Stimulated activated CD4-positive, alpha-beta T cell treated with anti-CD3 and anti-CD28 coated beads, Interleukin-1b, Interleukin-23, amount 100 ng/mL, for 1 hour (primary cell): ENCODE results near the gene CHAC2.
"Not testable (repeated sequence)": the region's sequence is repeated elsewhere in the genome, so short reads cannot be mapped to it uniquely, and the experiment has no call there.

Source experiments
- DNase-seq, 2 donors: peaks; one replicate each; pipeline ENCODE4 v3.0.0-alpha.2; 2020; ENCODE audit warnings: low read depth in 2 of 2

Gene CHAC2

DNA sequence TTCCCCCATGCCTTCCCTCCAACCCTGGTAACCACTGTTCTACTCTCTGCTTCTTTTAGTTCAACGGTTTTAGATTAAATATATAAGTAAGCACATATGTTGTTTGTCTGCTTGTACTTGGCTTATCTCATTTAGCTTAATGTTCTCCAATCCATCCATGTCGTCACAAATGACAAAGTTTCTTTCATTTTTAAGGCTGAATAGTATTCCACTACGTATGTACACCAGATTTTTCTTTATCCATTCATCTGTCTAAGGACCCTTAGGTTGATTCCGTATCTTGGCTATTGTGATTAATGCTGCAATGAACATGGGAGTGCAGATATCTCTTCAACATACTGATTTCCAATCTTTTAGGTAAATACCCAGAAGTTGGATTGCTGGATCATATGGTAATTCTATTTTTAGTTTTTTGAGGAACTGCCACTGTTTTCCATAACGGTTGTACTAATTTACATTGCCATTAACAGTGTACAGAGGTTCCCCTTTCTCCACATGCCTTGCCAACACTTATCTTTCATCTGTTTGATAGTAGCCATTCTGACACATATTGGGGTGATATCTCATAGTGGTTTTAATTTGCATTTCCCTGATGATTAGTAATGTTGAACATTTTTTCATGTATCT, 11.0 kb downstream of the CHAC2 start:
- DNase-seq, result no peak

DNA sequence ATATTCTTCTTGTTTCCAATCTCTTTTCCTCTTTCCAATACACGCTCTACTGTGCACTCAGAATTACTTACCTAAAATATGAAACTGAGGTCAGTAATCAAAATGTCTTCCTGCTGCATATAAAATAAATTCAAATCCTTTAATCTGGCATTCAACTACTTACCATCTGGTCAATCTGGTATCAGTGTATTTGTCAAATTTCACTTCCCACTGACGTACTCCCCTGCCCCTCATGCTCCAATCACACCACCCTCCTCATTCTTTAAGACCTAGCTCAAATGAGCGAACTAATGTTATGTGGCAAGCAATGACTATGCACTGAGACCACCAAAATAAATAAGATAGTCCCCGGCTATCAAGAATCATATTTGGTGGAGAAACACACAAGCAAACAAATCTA, 12.5 kb downstream of the CHAC2 start:
- DNase-seq, result no peak

DNA sequence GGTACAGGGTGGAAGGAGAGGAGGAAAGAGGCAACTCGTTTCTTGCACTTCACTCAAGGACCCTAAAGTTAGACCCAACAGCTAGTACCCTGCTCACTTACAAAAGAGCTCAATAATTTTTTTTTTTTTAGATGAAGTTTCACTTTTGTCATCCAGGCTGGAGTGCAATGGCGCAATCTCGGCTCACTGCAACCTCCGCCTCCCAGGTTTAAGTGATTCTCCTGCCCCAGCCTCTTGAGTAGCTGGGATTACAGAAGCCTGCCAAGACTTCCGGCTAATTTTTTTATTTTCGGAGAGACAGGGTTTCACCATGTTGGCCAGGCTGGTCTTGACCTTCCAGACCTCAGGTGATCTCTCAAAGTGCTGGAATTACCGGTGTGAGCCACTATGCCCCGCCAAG, 15.1 kb downstream of the CHAC2 start:
- no peak for DNase-seq

DNA sequence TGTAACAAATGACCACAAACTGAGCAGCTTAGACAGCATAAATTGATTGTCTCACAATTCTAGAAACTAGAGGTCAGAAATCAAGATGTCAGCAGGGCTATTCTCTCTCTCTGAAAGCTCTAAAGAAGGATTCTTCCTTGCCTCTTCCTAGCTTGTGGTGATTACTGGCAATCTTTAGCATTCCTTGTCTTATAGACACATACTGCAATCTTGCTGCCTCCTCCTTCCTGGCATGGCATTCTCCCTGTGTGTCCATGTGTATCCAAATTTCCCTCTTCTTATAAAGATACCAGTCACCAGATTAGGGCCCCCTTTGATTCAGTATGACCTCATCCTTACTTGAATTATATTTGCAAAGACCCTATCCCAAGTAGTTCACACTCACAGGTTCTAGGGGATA, 16.8 kb downstream of the CHAC2 start:
- no peak for DNase-seq

DNA sequence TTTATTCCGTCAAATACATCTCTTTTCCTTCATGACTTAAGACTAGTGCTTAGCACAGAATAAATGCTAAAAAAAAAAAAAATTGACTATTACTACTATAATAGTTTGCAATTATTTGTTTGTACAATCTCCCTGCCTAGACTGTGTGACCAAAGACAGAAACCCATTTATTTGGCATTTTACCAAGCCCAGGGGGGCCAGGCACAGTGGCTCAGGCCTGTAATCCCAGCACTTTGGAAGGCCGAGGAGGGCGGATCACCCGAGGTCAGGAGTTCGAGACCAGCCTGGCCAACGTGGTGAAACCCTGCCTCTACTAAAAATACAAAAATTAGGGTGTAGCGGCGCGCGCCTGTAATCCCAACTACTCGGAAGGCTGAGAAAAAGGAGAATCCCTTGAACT, 17.8 kb downstream of the CHAC2 start:
- DNase-seq, result no peak

DNA sequence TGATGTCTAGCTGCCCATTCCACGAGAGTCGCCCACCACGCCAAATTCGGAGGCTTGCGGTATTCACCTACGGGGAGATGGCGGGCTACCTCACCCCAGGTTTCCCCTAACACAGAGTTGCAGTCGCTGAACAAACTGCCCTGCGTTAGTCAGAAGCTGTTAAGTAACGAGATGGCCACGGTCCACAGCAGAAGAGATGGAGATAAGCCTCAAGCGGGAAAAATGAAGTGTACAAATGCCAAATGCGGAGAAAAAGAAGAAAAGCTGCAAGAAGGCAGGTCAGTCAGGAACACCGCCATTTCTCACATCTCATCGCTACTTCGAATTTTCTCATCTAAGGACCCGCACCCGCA, 18.7 kb downstream of the CHAC2 start:
- DNase-seq, result no peak

DNA sequence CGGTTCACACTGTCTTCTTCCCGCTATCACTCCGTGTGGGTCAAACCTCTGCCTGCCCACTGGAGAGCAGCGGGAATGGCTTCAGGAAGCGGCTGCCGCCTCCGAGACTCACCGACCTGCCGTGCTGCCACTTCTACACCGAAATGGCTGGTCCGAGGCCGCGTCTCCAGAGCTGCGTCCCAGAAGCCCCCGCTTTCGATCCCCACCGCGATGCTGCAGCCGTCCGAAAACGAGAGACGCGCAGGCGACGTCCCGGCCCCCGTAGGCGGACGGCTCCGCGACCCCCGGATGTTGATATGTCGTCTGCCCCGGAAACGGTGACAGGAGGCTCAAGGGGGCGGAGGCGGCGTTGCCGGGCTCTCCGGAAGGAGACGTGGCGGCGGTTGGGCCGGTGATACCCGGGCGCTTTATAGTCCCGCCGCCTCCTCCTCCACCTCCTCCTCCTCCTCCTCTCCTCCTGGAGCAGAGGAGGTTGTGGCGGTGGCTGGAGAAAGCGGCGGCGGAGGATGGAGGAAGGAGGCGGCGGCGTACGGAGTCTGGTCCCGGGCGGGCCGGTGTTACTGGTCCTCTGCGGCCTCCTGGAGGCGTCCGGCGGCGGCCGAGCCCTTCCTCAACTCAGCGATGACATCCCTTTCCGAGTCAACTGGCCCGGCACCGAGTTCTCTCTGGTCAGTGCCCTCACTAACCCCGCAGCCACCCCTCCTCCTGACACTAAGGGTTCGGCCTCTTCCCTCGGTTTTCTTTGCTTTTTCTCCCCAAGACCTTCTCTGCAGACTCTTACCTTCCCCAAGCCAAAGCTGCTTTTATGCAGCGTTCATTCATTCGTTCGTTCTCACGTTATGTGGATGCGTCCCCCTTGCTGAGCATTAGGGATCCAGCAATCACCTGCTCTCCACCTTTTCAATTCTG, 19.4 kb downstream of the CHAC2 start, which contains the start of the genes ASB3 and ERLEC1:
Gene ASB3, minus strand, starts transcription at position 249 of the 909 bp plus-strand sequence. CDS start 21,381 bp downstream, outside the sequence.
Gene ERLEC1, plus strand, starts transcription at position 340 of the 909 bp plus-strand sequence. Its CDS starts 167 bp downstream, at position 507.
- peak; percentile 59 to 62 for DNase-seq

DNA sequence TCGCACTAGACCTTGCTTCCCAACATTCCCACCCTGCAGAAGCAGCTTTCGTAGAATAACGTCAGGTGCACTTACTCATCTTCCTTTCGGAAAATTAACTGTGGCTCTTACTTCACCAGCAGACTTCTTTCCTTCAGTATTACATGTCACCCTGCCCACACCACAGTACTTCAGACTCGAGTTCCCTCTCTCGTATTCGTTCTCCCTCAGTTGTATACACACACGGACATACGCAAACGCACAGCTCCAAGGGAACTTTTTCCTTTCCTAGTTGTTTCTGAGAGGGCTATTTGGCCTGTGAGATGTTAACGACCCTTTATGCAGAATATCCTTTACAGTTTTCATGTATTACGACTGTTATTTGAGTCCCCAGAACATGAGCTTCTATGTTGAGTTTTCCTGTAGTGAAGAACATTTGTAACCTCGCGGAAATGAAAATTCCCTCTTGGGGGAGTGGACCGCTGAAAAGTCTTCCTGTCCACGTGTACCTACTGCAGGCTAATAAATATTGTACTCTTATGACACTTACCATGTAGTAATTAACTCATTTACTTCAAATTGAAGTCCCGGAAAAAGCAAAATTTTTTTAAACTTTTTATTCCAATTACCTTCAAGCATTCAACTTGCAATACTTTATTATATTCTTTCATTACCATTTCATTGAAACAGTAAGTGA, 20.1 kb downstream of the CHAC2 start:
- no peak for DNase-seq

DNA sequence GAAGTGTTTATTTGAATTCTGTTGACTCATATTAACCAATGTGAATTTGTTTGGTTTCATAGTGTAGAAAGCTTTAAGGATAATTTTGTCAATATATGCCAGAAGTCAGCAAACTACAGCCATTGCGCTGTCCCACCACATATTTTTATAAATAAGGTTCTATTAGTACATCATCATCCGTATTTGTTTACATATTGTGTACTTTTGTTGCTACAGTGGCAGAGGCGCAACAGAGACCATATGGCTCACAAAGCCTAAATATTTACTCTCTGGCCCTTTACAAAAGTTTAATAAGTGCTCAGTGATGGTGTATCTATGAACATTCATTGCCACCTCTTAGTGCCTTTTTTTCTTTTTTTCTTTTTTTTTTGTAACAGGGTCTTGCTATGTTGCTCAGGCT, 25.7 kb downstream of the CHAC2 start:
- DNase-seq, result no peak

DNA sequence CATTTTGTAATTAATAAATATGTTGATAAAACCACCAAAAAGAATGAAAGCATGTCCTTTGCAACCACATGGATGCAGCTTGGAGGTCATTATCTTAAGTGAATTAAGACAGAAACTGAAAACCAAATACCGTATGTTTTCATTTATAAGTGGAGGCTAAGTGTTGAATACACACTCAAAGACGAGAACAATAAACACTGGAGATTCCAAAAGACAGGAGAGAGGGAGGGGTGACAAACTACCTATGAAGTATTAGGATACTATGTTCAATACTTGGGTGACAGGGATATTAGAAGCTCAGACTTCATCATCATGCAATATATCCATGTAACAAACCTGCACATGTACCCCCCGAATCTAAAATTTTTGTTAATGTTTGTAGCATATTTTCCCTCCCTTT, 26.2 kb downstream of the CHAC2 start:
- no peak for DNase-seq

DNA sequence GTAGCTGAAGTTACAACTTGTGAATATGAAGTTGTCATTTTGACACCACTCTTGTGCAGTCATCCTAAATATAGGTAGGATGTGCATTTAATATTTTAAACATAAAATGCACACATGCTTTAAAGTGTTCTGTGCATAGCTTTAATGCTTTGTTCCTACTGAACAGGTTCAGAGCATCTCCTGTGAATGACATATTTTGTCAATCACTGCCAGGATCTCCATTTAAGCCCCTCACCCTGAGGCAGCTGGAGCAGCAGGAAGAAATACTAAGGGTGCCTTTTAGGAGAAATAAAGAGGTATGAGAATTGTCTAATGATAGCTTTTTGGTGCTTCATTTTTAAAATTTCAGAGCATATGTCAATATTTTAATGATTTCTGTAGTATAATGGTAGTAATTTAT, 33.9 kb downstream of the CHAC2 start:
- no peak for DNase-seq

DNA sequence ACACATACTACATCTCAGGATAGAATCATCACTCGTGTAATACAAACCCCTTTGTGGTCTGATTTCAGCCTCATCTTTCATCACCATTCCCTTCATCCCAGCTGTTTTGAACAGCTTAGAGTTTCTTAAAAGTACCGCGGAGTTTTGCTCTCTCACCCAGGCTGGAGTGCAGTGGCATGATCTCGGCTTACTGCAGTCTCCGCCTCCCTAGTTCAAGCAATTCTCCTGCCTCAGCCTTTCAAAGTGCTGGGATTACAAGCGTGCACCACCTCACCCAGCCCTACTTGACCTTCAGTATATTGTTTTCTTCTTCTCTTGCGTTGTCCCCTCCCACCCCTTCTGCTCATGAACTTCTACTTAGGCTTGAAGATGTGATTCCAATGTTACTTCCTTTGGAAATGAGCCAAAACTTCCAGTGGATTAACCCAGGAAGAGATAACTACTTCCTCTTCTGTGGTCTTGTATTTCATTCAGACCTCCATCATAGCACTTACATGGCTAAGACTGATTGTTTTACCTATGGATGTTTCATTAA, 35.1 kb downstream of the CHAC2 start:
- DNase-seq, result no peak

DNA sequence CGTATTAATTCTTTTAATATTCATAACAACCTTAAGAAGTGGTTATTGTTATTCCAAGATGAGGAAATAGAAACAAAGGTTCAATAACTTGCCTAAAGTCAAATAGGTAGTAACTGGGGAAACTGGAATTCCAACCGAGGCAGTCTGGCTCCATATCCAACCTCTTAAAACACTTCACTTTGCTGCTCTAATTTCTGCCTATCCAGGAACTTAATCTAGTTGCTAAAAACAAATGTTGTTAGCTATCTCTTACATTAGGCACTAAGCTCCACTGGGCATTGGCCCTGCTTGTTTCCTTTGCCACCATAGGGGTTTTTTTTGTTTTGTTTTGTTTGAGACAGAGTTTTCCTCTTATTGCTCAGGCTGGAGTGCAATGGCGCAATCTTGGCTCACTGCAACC, 44.0 kb downstream of the CHAC2 start:
- DNase-seq, result no peak

DNA sequence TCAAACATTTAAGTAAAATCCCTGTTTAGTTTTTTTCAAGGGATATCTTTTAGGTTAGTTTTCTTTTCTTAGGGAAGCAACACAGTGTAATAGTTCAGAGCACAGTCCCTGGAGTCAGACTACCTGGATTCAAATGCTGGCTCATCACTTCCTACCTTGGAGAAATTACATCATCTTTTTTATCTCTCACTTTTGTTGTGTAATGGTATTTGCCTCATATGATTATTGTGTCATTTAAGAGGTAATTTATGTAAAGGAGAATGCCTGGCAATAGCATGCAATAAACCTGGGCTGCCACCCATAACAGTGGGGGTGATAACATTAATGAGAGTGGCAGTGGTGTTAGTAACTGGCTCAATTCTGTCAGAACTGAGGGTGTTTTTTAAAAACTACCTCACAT, 45.5 kb downstream of the CHAC2 start:
- no peak for DNase-seq

DNA sequence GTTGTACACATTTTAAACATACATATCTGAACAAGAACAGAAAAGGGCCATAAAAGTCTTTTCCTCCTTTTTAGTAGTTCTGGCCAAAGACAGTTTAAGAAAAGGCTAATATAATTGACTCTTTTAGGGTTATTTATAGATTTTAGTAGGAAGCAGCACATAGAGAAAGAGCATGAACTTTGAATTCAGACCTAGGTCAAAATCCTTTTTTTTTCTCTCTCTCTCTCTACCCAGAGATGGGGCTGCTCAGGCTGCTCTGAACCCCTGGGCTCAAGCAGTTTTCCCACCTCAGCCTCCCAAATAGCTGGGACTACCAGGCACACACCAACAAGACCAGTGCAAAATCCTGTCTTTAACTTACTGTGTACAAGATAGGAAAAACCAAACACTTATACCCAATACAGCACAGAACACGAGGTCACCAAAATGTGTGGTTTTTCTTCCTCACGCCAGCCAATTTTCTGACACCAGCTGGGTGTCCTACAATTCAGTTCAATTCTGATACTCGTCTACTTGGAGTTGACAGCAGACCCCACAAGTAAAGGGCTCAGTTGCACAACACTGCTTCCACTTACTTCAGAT, 51.3 kb downstream of the CHAC2 start:
- no peak for DNase-seq

DNA sequence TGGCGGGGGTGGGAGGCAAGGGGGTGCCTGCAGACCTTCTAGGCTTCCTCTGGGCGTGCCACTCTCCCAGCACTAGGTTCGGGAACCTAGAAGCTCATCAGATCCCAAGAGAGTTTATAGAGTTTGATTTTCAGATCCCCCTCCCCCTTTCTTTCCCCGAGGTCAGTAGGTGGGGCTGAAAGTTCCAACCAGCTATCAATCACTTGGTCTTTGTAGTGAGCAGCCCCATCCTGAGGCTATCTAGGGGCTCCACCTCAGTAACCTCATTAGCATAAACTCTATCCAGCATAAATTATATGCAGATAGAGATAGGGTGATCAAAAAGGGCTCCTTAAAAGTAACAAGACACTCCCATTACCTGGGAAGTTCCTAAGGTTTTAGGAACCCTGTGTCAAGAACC, 52.0 kb downstream of the CHAC2 start:
- DNase-seq, result no peak

DNA sequence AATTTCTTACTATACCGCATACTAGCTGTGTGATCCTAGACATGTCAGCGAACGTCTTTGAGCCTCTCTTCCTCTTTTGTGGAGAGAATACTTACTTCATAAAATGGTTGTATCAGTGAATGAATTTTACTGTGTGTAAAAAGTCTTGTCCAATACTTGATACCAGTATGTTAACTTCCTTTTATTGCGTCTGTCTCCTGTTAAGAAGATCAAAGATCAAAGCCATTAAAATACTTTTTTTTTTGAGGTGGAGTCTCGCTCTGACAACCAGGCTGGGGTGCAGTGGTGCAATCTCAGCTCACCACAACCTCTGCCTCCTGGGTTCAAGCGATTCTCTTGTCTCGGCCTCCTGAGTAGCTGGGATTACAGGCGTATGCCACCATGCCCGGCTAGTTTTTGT, 52.4 kb downstream of the CHAC2 start:
- DNase-seq, result no peak

DNA sequence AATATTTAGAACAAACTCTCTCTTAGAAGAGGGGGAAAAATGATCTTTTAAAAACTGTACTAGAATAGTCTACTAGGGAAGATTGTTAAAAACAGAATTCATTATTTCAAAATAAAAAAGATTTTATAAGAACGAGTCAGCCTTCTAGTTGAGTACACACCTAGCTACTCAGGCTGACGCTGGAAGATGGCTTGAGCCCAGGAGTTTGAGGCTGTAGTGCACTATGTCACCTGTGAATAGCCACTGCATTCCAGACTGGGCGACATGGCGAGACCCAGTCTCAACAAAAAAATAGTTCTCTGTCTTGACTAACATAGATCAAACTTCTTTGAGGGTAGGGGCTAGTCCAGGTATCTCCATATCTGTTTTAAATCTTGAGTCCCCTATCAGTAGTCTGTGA, 53.1 kb downstream of the CHAC2 start:
- no peak for DNase-seq

DNA sequence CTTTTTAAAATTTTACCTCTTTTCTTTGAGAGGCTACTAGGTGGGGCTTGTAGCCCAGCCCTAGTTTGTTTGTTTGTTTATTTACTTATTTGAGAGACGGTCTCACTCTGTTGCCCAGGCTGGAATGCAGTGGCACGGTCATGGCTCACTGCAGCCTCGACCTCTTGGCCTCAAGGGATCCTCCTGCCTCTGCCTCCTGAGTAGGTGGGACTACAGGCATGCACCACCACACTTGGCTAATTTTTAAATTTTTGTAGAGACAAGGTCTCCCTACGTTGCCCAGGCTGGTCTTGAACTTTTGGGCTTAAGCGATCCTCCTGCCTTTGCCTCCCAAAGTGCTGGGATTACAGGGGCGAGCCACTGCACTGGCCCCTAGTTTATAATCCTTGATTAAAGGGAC, 54.2 kb downstream of the CHAC2 start:
- DNase-seq, result no peak

DNA sequence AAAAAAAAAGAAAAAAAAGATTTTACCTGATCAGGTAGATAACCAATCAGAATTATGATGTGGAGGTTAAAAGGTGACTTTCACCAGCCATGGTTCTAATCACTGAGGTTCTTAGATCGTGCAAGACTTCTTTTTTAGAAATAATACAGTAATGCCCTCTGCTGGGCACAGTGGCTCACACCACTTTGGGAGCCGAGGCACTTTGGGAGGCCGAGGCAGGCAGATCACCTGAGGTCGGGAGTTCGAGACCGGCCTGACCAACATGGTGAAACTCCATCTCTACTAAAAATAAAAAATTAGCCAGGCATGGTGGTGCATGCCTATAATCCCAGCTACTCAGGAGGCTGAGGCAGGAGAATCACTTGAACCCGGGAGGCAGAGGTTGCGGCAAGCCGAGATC, 56.0 kb downstream of the CHAC2 start:
- not testable (repeated sequence) for DNase-seq
